Mucosa of descending colon (tissue), 3 donors: ENCODE results near the gene RASD2. TPM values are rescaled to one million over a fixed set of nuclear protein-coding genes. Genes with fewer than 3 reads are reported as not detected.

ENCODE experiments used
- ATAC-seq: fragments of 200-7000 bp; cut with Tn5 transposase; one replicate; pipeline ENCODE4 v1.9.1; 2020; ENCODE audit warnings: mild to moderate bottlenecking, moderate library complexity
- DNase-seq, 3 donors: peaks; one replicate each; pipeline ENCODE4 v3.0.0-alpha.2; 2020
- H3K36me3 ChIP-seq: fragments of 200-600 bp; one replicate; pipeline ENCODE4 v1.8.0; 2021; ENCODE audit warnings: low read depth, mild to moderate bottlenecking
- H3K4me1 ChIP-seq: fragments of 200-600 bp; one replicate; pipeline ENCODE4 v1.8.0; 2021; ENCODE audit warnings: low read depth, mild to moderate bottlenecking
- H3K4me3 ChIP-seq: fragments of 200-600 bp; one replicate; pipeline ENCODE4 v1.8.0; 2021; ENCODE audit warnings: mild to moderate bottlenecking
- H3K9me3 ChIP-seq: fragments of 200-600 bp; one replicate; pipeline ENCODE4 v1.8.0; 2021; ENCODE audit warnings: mild to moderate bottlenecking
- intact Hi-C, 2 donors: fragments of 100-400 bp; cut with DNase I in 1 of 2; cut with micrococcal nuclease in 1 of 2; formaldehyde crosslinking; loops; one replicate each; pipeline versions ENCODE4 v1.11.0 to v1.11.1; 2022; cut with DNase I, micrococcal nuclease
- total RNA-seq, 3 donors: library from RNA; stranded (reverse); fragmentation: NEBNext Ultra II Directional in 2 of 3; extraction: Animal tissue kit (Norgen Biotek cat#: 25700) in 2 of 3; gene quantifications; one replicate each; pipeline versions ENCODE4 v1.2.1 to v1.2.4, GENCODE V29; 2021 to 2023
- TF ChIP-seq, protein P1 (sequence below): fragments of 200-600 bp; IDR thresholded peaks from one replicate; pipeline ENCODE4 v1.8.0; 2022; ENCODE audit warnings: antibody characterized with exemption, mild to moderate bottlenecking
- donor health status: DM: no; HTN: no; CAD: no; lungs with moderate emphysema.
- donor health status: DM: no; HTN: no; CAD: no.
- donor health status: DM: no; HTN: yes; CAD: no.

The RASD2 gene
- total RNA-seq, 3 donors from 2014 or later = 11.7 to 34.0 (median 19.2) TPM

GRCh38 chr22:35537232-35537631 is 3.4 kb upstream of the RASD2 start:
- Histone ChIP-seq H3K9me3 (no peaks in the 10 kb centered on the region), H3K36me3 (no peaks in the 10 kb centered on the region), H3K4me1 (peaks cover 5% of the 10 kb centered on the region), H3K4me3 (no peak overlapping the region)
- ATAC-seq (no peak), DNase-seq (no peak)
- TF ChIP-seq, protein P1, sequence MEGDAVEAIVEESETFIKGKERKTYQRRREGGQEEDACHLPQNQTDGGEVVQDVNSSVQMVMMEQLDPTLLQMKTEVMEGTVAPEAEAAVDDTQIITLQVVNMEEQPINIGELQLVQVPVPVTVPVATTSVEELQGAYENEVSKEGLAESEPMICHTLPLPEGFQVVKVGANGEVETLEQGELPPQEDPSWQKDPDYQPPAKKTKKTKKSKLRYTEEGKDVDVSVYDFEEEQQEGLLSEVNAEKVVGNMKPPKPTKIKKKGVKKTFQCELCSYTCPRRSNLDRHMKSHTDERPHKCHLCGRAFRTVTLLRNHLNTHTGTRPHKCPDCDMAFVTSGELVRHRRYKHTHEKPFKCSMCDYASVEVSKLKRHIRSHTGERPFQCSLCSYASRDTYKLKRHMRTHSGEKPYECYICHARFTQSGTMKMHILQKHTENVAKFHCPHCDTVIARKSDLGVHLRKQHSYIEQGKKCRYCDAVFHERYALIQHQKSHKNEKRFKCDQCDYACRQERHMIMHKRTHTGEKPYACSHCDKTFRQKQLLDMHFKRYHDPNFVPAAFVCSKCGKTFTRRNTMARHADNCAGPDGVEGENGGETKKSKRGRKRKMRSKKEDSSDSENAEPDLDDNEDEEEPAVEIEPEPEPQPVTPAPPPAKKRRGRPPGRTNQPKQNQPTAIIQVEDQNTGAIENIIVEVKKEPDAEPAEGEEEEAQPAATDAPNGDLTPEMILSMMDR = no peak
- intact Hi-C loops = no loop called here

- intact Hi-C loops = no loop called here
Measured at GRCh38 chr22:35538801-35539321, 1.8 kb upstream of the RASD2 start.

DNA sequence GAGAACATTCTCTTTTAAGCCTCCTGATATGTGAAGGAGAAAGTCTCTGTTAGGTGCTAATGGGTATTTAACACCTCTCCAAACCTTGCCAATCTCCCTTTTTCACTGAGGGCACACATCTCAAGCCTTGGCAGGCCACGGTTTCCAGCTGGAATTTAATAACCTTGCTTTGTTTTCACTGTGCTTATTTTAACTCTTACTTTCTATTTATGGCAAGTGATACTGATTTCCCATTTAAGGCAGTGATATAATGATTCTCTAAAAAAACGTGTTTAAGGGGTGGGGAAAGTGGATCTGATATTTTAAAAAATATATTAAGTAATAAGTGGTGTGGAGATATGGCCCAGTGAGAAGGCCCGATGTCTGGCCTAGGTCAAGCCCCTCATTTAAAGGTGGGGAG is 1.1 kb upstream of the RASD2 start:
- no peak for ATAC-seq
- no peak overlapping the region for H3K4me3 ChIP-seq
- DNase-seq = no peak
- H3K9me3 ChIP-seq = no peaks in the 10 kb centered on the region
- intact Hi-C loops = no loop called here
- H3K36me3 ChIP-seq = no peaks in the 10 kb centered on the region
- peaks cover 5% of the 10 kb centered on the region for H3K4me1 ChIP-seq
- TF ChIP-seq, protein P1 = no peak

More at GRCh38 chr22:35538801-35539321, 1.8 kb upstream of the RASD2 start:
- Histone ChIP-seq H3K9me3 (no peaks in the 10 kb centered on the region), H3K36me3 (no peaks in the 10 kb centered on the region), H3K4me3 (no peak overlapping the region), H3K4me1 (peaks cover 5% of the 10 kb centered on the region)
- DNase-seq (peak in 2 of 3 donors; percentile 54 to 56), ATAC-seq (peak; percentile 20)
- TF ChIP-seq, protein P1 = peak; percentile 59

GRCh38 chr22:35539910-35540594 is 579 bp upstream of the RASD2 start:
- Histone ChIP-seq H3K4me1 (peaks cover 5% of the 10 kb centered on the region), H3K36me3 (no peaks in the 10 kb centered on the region), H3K4me3 (no peak overlapping the region), H3K9me3 (no peaks in the 10 kb centered on the region)
- ATAC-seq (peak; percentile 87), DNase-seq (peak; percentile 65 to 86 (median 71))
- TF ChIP-seq, protein P1 = no peak
- intact Hi-C loops = no loop called here

GRCh38 chr22:35541254-35541748 is 670 bp downstream of the RASD2 start:
- Histone ChIP-seq H3K4me3 (peak overlapping the region; percentile 7), H3K4me1 (peaks cover 5% of the 10 kb centered on the region), H3K36me3 (no peaks in the 10 kb centered on the region), H3K9me3 (no peaks in the 10 kb centered on the region)
- TF ChIP-seq, protein P1 = no peak
- peak; percentile 51 for ATAC-seq
- intact Hi-C loops = no loop called here
- DNase-seq = peak in 2 of 3 donors; percentile 29 to 63
